Myocyte (in vitro differentiated cells): Measurements from ENCODE around the gene RASGRP2. TPM values are rescaled to one million over a fixed set of nuclear protein-coding genes. Genes with fewer than 3 reads are reported as not detected.

Experiments
- DNase-seq: peaks from one replicate; pipeline ENCODE4 v3.0.0-alpha.2; 2012; ENCODE audit warnings: low read depth
- polyA plus RNA-seq: library from polyadenylated mRNA; unstranded; fragments of >200 nt; gene quantifications from one replicate; pipeline ENCODE4 v1.2.1, GENCODE V29; 2012; ENCODE audit warnings: missing spikeins
- total RNA-seq: library from RNA; depleted of rRNA; stranded (reverse); fragments of >200 nt; gene quantifications from 2 replicates; pipeline ENCODE4 v1.2.3, GENCODE V29; 2014

The RASGRP2 gene
- 0.62 and 2.3 TPM in 2 replicates for total RNA-seq
- polyA plus RNA-seq: 5.1 TPM

GRCh38 chr11:64743591-64744543 lies at the start of gene RASGRP2:
Gene RASGRP2 (minus strand): TSS chr11:64744142. CDS start chr11:64742866, 1,276 bp downstream.
- no peak for DNase-seq

- DNase-seq: no peak
Observed at GRCh38 chr11:64792482-64792881, 48.5 kb upstream of the RASGRP2 start.

DNA sequence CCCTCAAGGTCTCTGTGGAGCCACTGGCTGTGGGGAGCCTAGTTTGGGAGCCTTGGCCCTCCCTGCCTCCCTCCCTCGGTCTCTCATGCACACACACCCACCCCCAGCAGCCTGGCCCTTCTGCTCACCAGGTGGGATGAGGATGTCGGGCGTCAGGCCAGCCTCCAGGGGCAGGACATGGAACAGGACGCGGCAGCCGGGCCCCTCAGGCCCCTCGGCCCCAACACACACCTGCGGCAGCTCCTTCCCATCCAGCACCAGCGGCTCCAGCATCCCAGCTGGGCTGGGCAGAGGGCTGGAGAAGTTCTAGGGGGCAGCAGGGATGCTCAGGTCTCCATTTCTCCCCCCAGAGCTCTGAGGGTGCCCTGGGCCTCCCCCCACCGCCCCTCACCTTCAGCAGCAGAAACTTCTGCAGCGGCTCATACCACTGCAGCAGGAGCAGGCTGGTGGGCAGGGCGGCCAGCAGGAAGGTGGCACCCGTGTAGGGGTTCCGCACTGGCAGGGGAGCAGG lies 47.9 kb upstream of the RASGRP2 start:
- DNase-seq: no peak

DNA sequence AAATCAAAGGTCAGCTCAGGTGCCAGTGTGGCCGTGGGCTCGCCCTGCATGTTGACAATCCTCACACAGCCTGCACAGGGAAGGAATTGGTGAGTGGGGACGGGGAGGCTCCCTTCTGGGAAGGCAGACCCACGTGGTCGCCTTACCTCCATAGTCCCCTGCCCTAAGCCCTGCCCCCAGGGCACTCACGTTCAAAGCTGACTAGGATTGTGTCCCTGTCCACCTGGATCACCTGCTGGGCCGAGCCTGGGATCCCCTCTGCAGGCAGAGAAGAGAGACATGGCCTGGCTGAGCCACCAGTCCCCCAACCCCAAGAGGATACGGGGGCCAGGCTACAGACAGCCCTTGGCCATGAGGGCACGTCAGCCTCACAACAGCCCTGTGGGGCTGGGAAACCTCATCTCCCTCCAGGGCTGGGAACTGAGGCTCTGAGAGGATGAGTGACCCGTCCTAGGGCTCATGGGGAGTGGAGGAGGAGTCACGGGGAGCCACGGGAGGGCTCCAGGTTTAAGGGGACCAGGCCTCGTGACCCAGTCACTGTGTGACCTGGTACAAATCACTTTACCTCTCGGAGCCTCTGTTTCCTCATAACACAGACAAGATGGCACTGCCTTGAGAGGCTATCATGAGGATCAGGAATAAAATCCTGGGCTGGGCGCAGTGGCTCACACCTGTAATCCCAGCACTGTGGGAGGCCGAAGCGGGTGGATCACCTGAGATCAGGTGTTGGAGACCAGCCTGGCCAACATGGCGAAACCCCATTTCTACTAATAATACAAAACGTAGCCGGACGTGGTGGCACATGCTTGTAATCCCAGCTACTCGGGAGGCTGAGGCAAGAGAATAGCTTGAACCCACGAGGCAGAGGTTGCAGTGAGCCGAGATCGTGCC lies 46.5 kb upstream of the RASGRP2 start:
- no peak for DNase-seq

DNA sequence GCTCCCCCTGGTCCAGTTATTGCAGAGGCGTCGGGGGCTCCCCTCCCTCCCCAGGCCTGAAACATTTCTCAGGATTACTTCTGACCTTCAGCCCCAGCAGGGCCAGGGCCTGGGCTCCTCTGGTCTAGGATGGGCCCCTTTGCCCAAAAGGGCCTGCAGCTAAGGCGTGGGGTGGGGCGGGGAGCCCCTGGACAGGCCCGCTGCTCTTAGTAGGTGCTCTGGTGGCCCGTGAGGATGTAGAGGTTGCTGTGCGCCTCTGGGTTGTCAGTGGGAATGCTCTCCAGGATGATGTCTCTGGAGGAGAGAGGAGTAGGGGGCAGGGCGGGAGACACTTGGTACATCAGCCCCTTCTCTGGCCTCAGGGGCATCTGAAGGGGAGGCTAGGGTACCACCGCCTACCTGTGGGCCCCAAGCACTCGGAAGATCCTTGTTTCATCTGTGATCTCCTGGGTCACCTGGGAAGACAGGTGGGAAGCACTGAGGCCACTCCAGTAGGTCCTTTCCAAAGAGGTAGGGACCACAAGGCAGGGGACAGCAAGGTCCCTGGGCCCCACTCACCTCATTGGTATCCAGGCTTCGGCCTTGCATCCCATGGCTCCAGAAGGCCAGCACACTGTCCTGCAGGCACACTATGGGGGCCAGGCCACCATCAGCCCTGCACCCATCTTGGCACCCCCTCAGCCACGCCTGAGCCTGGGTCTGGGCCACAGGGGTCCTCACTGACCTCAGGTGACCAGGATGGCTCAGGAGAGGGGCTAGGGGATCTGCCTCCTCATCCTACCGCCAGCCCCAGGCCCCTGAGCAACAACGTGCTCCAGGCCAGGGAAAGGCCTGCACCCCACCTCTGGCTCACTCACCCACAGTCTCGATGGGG lies 45.6 kb upstream of the RASGRP2 start:
- no peak for DNase-seq

DNA sequence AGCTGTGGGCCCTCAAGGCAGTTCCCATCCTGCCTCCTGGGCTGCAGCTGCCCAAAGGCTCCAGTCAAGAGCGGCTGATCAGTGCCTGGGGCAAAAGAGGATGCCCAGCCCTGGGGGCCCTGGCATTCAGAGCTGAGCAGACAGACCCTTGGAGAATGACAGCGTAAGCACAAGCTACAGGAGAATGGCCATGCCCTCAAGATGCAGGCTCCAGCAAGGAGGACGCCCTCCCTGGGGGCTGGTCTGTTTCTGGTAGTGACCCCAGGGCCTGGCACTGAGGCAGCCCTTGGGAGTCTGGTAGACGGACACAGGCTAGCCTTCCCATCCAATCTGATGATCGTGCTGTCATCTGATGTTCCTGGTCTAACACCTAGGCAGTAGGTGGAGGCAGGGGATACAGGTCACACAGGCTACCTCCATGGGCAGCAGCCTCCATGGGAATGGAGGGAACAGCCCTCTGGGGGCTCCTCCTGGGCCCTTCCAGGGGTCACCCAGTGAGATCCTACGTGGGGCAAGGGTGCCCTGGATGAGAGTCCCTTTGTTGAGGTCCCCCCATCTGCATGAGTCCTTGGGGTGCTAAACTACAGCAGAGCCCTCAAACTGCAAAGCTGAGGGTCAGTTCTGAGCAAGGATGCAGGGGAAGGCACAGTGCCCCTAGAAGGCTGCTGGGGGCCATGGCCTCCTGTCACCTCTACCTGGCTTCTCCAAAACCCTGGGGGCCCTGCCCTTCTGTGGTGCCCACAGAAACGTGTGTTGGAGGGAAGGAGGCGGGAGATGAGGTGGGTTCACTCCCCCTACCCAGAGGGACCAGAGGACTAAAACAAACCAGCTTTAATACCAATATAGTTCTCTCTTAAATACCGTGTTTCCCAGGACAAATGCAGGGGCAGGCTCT lies 44.6 kb upstream of the RASGRP2 start:
- no peak for DNase-seq

DNA sequence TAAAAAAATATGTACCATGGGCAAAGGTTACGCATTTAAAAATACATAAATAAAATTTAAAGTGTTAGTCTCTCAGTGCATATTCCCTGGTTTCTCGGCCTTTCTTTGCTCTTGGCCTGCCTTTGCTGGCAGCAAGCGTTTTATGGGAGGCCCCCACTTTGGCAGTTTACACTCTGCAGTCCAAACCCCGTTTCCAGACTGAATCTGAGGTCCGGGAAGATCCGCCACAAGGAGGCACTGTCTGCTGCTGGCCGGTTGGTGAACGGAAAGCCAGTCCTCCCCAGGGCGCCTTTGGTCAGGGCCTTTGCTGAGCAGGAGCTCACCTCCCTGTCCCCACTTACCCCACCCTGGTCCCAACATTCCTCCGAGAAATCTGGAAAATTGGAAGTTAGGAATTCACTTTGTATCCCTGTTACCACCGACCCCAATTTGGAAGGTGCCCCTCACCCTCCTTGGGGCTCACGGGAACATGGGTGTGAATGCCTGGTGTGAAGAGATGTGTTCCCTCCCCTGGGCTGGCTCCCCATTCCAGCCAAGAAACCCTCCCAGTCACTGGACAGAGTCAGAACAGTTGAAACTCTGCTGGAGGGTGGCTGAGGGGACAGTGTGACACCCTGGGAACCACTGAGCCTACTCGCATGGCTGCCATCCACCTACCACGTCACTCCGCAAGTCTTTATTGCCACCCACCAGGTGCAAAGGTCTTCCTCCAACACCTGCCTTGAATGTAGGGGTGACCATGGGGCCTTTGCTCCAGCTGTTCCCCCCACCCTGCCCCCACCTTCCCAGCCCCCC lies 43.8 kb upstream of the RASGRP2 start:
- DNase-seq: peak; percentile 56

DNA sequence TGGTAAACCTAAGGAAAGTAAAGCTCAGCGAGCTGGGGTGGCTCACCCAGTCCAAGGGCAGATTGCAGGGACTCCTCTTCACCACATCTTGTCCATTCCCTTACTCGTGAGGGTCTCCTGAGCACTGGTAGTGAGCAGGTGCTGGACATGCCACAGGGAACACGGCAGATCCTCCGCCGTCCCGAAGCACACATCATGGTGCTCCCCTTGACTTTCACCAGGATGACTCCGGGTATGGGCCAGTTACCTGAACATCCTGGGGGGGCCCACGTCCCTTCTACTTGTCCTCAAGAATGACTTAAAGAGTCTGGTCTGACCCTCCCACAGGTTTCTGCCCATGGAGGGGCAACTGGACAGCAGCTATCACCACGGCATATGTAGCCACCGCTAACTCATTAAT lies 42.4 kb upstream of the RASGRP2 start:
- no peak for DNase-seq

DNA sequence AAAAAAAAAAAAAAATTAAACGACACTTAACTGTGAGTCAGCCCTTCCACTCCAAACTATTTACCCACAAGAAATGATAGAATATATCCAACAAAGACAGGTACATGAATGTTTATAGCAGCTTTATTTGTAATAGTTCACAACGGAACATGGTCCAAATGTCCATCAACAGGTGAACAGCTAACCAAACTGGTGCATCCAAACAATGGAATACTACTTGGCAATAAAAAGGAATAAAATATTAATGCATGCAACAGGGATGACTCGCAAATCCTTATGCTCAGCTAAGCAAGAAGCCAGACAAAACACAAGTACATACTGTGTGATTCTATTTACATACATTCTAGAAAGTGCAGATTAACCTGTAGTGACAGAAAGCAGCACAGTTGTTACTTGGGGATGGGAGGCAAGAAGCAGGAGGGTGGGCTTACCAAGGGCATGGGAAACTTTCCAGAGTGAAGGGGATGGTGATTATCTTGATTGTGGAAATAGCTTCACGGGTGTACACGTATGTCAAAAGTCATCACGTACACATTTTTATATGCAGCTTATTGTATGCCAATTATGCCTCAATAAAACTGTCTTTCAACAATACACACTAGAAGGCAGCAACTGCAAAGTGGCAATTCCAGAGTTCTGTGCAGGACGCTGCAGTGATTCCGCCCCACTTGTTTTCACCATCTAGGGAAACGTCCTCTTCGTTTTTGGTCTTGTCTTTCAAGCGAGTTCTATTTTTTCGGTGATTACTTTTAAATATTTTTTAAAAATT lies 41.1 kb upstream of the RASGRP2 start:
- no peak for DNase-seq

GRCh38 chr11:64778473-64779298 lies 34.7 kb upstream of the RASGRP2 start, which contains the start of gene SF1:
Gene SF1 (minus strand): TSS chr11:64778542. CDS start chr11:64778392, 150 bp downstream.
- peak; percentile 100 for DNase-seq

DNA sequence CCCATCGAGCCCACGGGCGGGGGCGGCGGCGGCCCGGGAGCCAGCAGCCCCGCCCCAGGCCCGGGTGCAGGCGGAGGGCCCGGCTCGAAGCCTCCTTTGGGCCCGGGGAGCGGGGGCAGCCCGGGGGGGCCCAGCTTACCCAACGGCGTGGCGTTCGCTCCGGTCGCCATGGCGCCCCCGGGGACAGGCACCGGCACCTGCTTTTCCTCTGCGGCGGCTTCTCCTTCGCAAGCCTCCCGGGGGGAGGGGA lies 34.2 kb upstream of the RASGRP2 start:
- no peak for DNase-seq

DNA sequence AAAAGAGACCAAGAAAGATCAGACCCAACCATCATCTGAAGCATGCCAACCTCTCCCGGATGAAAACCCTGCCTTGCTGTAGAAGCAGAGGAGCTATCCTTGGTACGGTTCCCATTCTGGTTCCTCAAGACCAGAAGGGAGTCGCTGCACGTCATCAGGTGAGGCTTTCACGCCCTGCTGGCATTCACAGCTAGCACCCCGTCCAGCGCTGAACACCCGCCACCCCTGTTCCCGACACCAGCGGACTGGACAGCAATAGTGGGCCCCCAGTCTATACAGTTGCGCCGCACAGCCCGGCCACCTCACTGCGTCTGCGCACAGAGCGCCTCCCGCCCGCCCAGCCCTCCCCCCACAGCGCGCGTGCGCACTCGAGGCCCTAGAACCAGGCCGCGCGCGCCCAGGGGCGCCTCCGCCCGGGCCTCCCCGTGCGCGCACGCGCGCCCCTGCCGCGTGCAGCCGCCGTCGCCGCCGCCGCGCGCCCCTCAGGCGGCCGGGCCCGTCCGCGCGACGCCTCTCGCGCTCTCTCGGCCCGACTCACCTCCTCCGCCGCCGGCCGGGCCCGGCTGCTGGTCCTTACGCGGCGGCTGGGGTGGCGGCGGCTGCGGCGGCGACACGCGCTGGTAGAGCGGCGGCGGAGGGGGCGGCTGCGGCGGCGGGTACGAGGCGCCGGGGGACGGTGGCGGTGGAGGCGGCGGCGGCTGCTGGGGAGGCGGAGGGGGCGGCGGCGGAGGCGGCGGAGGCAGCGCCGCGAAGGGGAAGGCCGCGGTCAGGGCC lies 33.7 kb upstream of the RASGRP2 start:
- DNase-seq: peak; percentile 85

GRCh38 chr11:64776875-64777274 lies 32.9 kb upstream of the RASGRP2 start:
- DNase-seq: no peak

GRCh38 chr11:64776425-64776824 lies 32.5 kb upstream of the RASGRP2 start:
- no peak for DNase-seq

DNA sequence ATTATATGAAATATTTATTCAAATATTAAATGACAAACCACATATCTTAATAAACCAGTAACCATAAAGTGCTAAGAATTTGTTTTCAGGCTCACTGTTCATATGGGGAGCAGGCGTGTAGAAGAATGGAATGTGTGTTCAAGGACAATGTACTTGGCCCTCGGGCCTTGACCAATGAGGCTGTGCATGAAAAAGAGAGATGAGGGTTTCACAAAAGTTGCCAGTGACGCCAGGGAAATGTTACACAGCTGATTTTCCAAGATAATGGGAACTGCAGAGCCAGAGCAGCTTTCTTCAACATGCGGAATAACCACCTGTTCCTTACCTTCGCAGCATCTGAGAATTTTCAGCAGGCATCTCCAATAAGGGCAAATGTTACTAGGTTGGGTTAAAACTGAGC lies 30.2 kb upstream of the RASGRP2 start:
- no peak for DNase-seq

DNA sequence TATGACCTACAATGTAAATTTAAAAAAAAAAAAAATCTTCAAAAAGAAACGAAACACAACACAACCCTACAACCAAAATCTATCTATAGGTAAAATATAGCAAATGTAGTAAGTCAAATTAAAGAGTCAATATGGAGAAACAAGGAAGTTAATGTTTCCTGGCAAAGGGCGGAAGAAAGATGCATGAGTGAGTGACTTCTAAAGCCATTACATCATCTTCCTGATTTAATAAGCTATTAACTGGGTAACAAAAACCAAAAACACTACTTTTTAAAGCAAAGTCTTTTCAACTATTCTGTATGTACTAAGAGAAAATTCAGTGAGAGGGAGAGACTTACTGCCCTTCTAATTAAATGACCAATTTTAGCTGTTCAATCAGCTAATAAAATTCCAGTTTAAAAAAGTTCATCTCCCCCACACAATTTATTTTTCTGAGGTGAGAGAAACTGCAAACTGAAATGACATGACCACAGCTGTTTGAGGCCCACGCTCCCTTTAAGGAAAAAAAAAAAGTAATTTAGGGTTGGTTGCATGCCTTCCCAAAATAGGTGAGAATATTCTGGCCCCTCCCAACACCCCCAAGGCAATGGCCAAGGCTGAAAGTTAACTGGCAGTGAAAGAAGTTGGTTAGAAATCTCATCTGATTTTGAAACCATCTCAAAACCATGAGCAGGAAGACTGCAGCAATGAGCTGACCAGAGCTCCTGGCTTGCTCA lies 28.5 kb upstream of the RASGRP2 start:
- DNase-seq: no peak
